NCI-H524 (cell line): Measurements from ENCODE around the gene POLD2.

Source experiments
- DNase-seq, 2 experiments: peaks; one replicate each; lab custom pipeline; 2025; lab: John Stamatoyannopoulos, UW

Gene POLD2

DNA sequence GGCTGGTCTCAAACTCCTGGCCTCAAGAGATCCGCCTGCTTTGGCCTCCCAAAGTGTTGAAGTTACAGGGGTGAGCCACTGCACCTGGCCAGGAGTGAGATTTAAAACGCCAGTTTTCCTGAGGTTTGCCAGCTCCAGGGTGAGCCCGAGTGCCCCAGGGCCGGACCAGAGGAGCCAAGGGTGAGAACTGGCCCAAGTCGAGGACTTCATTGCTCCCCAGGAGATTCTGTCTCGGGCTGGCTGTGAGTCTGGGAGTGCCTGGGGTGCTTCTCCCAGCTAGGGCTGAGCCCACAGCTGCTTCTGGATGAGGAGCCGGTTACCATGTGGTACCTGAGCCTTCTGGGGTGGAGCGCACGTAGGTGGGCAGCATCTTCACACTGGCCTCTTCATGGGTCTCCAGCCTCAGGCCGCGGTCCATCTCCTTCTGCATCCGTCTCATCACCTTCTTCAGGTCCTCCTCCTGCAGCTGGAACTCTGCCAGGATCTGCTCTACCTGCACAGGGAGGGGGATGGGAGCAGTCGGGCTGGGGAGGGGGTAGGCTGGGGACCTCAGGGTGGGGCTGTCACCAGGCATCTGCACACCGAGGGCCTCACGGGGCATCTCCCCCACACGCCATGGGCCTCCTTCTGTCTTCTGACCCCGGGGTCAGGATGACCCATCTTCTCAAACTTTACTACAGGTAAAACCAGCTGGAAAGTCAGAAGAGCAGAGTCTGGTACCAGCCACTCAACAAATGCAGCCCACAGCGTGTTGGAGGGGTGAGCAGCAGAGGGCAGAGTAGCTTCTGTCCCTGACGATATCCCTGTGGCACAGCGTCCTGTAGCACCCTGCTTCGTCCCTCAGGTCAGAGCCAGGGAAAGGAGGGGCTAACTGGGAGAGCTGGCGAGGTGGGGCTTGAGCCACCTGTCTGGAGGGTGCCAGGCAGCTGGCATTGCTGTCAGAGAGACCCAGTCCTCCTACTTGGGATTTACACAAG lies 29.9 kb upstream of the POLD2 start:
- peak in 1 of 2 experiments; percentile 41 for DNase-seq

DNA sequence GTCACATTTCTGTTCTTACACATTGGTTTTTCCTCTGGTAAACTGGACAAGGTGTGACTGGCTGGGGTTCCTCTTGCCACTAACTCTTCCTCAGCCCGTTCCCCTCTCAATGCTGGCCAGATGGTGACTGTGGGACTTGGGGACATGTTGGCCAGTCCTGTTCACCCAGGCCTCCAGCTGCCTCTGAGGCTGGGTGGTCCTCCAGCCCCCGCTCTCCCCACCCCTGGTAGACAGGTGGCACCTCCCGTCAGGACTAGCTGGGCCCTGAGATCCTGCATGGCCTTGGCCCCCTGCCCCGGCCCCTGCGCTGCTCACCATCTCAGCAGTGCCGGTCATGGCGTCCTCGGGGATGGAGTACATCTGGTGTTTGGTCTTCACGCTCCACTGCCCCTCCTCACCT lies 28.6 kb upstream of the POLD2 start:
- DNase-seq: peak in 1 of 2 experiments; percentile 40

DNA sequence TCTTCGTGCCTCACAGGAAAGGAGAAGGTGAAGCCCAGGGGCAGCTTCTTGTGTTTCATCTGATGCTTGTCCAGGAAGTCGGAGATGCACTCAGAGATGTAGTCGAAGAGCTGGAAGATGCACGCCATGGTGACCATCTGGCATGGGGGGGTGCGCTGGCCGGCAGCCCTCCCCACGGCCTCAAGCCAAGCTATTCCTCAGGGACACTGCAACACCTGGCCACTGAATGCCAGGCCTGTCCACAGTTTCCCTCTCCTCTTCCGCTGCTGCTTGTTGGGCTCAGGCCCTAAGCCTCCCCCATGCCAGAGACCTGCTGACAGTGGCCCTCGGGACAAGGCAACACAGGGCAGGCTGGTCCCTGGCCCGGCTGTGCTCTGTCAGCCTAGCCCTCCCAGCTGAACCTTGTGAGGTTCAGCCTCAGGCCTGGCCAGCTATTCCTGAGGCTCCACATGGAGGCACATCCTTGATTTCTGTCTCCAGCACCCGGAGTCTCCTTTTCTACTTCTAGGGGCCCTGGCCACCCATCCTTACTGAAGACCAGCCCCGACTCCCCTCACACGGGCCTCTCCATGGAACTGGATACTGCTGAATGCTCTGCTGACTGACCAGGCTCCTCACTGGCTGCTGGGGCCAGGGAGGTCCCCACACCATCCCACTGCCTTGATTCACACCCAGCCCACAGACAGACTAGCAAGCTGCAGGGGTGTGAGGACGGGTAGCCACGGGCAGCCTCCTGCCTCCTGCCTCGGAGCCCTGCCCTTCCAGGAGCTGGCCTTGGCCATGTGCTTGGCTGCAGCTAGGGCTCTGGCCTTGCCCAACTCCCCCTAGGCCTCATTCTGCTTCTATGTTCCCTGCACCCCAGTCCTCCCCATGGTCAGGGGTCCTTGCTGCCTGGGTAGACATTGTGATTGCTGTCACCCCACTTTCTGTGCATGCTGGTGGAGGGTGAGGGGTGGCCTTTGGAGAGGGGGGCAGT lies 27.9 kb upstream of the POLD2 start:
- peak; percentile 49 to 68 for DNase-seq

DNA sequence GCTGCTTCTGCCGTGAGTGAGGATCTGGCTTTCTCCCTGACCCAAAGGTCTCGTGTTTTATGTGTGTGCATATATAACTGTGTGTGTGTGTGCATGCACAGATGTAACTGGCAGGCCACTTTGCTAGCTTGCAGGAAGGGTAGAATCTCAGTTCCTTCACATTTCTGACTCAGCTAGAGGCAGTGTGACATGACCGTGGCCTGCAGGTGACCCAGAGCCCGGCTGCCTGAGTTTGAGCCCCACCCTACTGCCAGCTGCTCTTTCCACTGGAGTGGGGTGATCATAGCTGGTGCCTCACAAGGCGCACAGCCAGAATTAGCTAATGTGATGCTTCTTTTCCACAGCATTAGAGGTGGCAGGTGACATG lies 27.1 kb upstream of the POLD2 start:
- peak; percentile 49 to 73 for DNase-seq

DNA sequence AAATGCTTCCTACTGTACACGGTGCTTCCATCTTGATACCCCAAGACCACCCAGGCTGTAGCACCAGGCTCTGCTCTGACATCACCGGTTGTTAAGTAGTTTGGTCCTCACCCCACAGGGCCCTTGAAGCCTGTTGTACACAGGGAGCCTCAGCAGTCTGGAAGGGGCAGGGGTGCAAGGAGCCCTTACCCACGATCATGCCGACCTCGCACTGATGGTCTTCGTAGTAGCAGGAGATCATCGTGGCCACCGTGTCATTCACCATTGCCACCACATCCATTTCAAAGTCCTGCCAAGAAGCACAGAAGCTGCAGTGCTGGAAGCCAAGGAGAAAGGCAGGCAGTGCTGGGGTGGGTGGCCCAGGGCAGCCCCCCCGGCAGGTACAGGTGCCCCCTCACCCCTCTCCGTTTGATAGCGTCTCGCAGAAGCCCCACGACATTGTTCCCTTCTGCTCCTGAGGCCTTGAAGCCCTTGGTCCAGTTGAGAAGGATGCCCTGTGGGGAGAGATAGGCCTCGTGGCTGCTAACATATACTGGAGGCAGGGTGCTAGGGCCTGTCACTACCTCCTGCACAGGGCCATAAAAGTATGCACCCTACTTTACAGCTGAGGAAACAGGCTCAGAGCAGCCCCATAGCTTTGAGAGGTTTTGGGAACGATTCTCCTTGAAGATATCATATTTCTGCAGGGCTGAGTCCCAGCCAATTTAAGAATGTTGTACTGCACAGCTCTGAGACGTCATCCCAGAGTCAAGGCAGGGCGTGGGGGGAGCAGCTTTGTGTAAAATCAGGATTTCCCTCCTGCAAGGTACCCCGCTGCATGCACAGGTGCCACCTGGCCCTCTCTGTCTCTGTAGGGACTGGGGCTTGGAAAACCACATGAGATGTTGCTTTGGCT lies 26.5 kb upstream of the POLD2 start:
- peak; percentile 37 to 62 for DNase-seq

DNA sequence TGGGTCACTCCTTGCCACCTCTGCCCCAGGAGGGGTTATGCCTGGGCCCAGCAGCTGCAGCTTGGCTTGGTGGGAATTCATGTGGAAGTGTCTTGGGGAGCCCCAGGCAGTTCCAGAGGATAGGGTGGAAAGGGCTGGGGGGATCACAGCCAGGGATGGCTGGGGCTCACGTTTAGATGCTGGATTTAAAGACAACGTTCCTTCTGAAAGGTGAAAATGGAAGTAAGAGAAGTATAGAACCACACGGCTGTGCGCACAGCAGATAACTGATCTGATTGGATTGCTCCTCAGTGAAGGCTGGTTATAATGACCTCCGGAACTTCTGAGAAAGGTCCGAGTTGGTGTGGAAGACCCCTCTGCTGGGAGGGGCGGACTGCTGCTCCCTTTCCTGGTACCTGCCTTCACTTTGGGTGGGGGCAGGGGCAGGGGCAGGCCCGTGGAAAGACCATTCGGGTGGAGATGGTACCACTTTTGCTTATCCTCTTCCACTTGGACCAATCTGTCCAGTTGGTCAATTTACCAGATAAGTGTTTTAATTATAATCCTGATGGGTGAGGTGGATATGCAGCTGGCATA lies 25.7 kb upstream of the POLD2 start:
- peak; percentile 44 to 63 for DNase-seq

DNA sequence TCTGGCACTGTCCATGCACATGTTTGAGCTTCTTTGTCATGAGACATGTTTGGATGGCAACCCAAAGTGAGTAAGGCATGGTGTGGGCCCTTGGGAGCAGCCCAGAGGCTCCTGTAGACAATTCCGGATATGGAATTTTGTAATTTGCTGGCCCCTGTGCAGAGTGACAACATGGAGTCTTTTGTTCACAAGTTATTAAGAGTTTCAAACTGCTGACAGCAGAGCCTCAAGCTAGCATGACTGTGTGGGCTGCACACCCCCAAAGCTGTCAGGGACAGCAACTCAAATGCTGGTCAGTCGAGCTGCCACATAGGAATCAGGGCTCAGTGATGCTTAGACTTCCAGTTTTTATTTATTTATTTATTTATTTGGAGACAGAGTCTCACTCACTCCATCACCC lies 24.8 kb upstream of the POLD2 start:
- DNase-seq: no peak

DNA sequence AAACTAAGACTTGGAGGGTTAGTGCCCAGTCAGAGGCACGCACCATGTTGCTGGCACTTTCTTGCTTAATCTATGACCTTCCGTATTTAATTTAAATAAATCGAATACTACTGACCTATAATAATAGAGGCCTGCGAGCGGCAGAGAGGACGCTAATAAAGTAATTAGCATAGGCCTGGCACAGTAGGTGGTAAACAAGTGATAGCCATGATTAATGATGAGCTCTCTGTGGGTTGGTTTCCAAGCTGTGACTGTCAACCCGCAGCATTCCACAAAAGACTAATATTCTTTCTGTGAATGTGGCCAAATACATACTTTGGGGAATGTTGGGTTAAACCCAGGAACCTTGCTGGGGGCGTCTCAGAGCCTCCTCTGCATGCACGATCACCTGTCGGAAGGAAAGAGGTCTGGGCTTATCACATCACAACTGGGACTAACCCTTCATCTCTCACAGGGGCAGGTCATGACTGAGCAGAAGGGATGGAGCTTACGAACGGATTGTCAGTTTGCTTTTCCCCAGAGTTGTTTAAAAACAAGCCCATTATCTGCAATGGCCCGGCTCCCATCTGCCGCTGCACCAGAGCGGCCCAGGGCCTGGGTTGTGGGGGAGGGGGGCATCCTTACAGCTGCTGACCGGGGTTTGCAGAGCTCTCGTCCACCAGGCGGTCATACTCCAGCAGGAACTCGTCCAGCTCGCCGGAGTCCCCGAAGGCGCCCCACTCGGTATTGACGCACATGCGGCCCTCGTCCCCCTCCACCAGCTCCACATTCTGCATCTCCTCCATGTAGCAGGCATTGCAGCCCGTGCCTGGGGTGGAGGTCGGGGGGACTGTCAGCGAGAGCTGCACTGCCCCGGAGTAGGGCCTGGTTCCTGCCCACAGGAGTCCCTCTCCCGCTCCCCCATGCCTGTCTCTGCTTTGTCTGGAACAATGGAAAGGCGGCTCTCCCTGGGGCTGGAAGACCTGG lies 24.0 kb upstream of the POLD2 start:
- DNase-seq: peak; percentile 79 to 93

DNA sequence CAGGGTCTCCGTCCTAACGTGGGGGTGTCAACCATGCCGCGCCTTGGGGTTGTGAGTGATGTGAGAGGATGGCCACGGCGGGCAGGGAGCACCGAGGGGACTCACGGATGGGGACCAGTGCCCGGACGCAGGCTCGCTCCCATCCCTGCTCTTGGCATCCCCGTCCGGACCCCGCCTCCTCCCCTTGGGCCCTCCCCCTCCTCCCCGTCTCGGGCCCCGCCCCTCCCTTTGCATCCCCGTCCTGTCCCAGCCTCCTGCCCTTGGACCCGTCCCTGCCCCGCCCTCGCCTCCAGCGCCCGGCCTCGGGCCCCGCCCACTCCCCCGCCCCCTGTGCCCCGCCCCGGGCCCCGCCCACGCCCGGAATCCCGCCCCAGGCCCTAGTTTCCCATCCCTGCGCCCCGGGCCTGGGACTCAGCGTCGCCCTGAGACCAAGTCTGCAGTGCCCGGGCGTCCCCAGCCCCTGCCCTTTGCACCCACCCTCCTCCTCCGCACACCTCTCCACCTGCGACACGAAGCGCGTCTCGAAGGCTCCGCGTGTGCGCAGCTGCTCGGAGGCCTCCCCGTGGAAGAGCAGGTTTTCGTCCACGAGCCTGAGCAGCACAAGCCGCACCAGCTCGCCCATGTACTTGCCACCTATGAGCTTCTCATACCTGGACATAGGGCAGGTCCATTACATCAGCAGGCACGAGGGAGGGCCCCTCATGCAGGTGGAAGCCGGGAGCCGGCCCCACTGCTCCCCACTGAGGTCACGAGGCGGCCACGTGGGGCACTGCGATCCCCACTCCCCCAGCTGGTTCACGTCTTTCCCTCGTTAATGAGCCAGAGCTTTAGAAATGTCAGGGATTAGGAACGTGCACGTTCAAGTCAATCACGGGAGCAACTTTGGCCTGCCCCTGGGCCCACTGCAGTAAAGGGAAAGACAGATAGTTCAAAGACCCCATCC lies 22.9 kb upstream of the POLD2 start:
- DNase-seq: peak; percentile 27 to 41

DNA sequence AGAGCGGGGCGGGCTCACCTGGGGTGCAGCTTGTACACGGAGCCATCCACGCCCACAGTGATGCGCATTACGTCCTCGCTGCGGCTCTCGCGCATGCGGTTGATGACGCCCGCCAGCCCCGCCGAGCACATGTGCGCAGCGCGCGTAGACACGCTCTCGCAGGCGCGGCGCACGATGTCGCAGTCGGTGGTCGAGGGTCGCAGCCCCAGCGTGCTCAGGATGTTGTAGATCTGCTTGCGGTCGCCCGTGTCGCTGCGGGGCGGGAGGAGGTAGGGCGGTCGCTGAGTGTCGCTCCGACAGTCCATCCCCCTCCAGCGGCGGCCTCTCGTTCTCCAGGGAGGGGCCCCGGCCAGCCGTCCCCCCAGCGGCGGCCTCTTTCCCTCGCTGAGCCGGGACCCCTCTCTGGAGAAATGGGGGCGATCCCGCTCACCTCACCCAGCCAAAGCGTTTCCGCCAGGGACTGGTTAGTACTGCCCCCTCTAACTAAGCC lies 22.2 kb upstream of the POLD2 start:
- DNase-seq: no peak

DNA sequence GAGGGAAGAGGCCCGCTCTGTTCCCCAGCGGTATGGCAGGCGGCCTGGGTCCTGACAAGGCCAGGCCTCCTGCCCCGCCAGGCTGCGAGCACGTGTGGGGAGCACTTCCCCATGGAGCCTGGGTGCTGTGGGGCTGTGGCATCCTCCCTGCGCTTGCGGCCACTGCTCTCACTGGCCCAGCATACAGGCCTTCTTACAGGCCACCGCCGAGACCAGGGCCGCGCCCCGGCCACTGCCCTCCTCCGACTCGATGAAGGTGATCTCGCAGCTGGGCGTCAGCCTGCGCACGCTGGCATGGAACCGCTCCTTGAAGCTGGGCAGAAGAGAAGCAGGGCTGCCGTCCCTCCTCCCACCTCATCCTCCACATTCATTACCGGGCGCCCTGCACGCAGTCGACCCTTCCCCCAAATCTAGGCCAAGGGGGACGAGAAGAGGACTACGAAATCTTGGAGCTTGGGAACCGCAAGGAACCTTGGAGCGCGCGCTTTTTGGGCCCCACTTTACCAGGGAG lies 21.7 kb upstream of the POLD2 start:
- DNase-seq: no peak

DNA sequence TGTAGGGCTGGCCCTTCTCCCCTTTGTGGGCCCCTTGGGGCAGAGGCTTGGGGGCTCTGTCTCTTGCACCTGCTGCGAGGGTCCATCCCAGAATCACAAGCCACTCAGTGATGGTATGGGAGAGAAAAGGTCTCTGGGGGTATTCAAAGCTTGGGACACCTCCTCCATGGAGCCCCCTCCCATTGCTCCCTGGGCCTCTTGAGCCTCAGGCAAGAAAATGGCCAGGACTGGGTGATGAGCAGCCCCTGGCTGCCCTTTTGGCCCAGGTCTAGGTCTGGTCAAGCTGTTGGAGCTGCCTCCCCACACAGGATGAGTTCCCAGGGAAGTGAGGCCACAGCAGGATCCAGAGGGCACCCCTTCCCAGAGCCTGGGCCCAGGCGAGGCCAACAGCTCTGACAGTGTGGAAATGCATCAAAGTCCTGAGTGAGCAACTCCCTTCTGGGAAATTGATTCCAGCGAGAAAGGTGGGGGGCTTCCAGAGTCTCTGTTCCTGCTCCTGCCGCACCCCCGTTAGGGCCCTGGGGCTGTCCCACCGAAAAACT lies 21.1 kb upstream of the POLD2 start:
- no peak for DNase-seq

DNA sequence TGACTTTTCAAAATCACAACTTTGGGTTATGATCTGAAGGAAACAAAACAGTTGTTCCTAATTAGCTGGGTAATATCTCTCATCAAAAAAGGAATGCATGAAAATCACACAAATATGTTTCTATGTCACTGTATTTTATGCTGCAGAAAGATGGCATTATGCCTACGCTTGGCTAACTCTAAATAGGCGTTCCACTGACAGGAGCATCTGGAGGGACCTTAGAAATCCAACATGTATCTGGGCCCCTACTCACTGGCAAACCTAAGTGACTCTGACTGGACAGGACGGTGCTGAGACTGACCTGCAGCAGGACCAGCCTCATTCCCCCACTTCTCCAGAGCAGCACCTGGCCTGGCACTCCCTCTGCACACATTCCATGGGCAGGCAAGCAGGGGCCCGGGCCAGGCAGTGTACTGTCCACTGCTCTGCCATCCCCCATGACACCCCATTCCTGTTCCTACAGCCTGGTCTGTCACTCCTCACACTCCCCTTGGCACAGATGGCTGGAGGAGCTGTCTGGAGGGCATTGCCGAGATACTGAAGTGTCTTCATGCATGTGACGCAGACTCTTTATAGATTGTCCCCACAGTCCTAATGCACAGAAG lies 20.4 kb upstream of the POLD2 start:
- DNase-seq: no peak

DNA sequence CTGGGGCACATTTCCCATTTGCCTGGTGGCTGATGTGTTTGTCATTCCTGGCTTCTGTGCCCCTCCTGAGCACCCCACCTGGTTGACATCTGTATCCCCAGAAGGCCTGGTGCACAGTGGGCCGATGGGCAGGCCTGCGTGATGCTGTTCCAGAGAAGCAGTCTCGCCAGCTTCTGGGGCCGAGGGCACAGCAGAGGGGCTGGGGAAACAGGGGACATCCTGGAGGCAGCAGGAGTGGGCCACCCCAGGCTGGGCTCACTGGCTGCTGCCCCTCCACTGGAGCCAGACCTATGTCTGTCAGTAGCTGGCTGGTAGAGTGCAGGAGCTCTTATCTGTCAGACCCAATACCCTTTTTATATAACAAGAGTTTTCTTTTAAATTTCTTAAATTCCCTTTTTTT lies 18.7 kb upstream of the POLD2 start:
- DNase-seq: no peak

DNA sequence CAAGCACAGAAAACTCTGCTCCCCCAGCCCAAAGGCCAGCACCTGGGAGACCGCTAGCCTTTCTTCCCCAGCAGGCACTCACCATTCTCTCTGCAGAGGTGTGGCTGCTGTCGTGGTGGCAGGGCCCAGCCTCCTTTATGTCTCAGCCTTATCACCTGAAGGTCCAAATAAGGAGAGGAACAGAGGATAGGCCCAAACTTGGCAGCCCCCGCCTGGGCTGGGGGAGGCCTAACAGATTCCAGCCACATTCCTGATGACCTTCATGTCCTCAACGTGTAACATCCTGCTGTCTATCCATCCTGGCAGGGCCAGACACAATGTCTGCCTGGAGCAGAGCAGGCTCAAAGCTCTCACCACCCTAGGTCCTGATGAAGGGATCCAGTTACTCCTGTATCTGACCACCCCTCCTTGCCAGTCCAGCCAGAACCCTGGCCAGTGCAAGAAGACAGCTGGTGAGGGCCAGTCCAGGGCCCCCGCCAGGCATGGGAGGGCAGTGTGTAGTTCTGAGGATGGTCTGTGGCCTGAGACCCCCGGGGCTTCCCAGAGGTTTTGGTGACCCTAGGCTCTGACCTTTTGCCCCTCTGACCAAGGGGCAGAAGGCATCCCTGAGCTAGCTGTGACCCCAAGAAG lies 18.0 kb upstream of the POLD2 start, which contains the start of gene MYL7:
Gene MYL7, minus strand, starts transcription at position 112 of the 630 bp plus-strand sequence. Its CDS starts 27 bp downstream, at position 85.
- DNase-seq: no peak

DNA sequence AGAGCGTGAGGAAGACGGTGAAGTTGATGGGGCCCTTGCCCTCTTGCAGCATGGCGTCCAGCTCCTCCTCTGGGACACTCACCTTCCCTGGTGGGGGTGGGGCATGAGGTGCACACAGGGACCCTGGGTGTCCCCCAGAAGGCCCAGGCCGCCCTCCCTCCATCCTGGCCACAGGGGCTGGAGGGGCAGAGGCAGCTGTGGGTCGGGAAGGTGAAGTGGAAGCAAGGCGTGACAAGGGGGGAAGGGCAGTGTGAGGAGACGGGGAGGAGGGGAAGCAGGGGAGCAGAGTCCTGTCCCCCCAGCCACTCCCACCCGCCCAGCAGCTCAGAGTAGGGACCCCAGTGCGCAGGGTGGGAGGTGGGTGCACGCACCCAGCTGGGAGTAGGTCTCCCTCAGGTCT lies 17.0 kb upstream of the POLD2 start:
- DNase-seq: no peak
